Retina (tissue), 1 donor: ENCODE data around the gene ZNF280A.
"Not testable (repeated sequence)": the region's sequence is repeated elsewhere in the genome, so short reads cannot be mapped to it uniquely, and the experiment has no call there.

Source experiments
- DNase-seq: peaks from one replicate; pipeline ENCODE4 v3.0.0-alpha.2; 2016

Gene ZNF280A

DNA sequence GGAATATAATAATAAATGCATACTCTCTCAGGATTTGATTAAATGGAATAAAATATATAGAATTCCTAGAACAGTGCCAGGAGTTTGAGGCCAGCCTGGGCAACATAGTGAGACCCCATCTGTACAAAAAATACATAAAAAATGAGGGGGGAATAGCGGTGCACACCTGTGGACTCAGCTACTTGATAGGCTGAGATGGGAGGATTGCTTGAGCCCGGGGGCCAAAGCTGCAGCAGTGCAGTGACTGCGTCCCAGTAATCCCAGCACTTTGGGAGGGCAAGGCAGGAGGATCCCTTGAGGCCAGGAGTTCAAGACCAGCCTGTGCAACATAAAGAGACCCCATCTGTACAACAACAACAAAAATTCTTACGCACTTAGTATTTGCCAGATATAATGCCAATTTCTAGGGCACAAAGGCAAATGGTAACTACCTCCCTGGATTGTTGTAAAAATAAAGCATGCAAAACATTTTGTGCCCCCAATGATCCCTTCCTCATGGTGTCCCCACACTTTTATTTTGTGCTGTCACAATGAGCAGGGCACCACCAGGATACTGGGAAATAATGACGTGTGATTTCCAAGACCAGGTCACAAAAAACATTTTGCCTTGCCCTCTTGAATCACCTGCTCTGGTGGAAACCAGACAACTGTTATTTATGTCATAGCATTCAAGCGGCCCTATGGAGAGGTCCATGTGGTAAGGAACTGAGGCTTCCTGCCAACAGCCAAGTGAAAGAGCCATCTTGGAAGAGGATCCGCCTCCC is 18.3 kb upstream of the ZNF280A start:
- DNase-seq = no peak

DNA sequence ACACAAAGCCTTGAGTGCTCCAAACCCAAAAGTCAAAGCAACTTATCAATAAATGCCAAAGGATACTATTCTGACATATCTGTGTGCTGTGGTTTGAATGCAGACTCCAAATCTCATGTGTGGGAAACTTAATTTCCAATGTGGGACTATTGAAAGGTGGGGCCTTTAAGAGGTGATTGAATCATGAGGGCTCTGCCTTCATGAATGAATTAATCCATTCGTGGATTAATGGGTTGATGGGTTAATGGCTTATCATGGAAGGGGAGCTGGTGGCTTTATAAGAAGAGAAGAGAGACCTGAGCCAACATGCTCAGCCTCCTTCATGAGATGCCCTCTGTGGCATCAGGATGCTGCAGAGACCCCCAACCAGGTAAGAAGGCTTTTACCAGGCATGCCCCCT is 16.8 kb upstream of the ZNF280A start:
- no peak for DNase-seq

DNA sequence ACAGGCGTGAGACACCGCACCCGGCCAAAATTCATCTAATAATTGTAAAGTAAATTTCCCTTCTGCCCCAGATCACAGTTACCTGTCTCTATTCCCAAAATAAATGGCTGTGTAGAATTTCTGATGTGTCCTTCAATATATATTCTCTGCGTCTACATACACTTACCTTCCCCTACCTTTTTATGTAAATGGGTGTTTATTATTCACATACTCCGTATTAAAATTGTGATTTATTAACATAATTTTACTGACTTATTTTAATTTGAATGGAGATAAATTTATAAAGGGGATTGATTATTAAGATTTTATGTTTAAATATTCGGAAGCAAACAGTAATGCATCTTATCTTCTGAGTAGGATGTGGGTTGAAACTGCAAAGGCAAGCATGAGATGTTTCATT is 16.4 kb upstream of the ZNF280A start:
- DNase-seq = no peak

DNA sequence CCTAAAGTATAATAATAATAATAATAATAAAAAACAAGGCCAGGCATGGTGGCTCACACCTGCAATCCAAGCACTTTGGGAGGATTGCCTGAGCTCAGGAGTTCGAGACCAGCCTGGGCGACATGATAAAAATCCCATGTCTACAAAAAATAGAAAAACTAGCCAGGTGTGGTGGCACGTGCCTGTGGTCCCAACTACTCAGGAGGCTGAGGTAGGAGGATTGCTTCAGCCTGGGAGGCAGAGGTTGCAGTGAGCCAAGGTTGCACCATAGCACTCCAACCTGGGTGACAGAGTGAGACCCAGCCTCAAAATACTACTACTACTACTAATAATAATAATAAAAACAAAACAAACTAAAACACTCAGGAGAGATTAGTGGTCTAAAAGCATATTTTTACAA is 15.6 kb upstream of the ZNF280A start:
- DNase-seq = no peak

DNA sequence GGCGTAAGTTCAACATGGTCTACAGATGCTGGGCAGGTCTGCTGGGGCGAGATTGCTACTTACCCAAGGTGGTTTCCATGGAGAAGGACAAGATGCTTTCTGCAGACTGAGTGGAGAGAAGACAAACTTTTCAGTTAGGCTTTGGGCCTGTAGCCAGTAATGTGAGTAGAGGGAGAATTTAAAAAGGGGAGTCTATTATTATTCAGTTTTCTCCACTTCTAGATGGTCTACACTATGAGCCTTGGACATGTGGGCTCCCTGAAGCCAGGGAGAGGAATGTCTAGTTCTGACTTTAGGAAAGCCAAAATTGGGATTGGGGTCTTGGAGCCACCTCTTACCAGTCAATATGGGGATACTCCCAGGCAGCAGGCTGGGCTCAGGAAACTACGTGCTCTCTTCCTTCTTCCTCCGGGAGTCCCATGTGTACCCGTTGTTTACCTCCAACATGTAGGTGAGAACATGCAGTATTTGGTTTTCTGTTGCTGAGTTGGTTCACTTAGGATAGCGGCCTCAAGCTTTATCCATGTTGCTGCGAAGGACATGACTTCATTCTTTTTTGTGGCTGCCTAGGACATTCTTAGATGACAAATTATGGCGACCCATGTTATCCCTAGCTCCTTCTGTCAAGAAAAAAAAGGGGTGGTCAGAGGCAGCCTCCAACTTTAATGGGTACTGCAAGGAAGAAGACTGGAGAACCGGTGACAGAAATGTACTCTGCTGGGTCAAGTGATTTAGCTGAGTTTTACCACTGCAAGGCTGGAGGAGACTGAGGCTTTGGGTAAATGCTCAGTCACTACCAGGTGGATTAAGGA is 14.7 kb upstream of the ZNF280A start:
- DNase-seq = no peak

DNA sequence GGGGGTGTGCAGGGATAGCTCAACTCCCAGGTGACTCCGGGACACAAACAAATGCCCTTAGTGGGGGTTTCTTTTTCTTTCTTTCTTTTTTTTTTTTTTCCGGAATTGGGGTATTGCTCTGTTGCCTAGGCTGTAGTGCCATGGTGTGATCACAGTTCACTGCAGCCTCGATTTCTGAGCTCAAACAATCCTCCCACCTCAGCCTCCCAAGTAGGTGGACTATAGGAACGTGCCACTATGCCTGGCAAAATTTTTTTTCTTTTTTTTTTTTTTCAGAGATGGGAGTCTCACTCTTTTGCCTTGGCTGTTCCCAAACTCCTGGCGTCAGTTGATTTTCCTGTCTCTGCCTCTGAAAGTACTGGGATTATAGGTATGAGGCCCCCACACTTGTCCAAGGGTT is 13.8 kb upstream of the ZNF280A start:
- no peak for DNase-seq

DNA sequence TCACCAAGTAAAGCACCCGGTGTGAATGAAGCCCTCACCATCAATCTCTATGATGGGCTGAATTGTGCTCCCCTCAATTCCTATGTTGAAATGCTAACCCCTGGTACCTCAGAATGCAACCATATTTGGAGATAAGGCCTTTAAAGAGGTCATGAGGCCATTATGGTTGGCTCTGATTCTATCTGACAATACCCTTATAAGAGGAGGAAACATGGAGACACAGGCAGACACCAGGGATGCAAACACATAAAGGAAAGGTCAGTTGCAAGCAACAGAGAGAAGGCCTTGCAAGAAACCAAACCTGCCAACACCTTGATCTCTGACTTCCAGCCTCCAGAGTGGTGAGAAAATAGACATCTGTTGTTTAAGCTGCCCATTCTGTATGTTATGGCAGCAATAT is 13.3 kb upstream of the ZNF280A start:
- DNase-seq = no peak

DNA sequence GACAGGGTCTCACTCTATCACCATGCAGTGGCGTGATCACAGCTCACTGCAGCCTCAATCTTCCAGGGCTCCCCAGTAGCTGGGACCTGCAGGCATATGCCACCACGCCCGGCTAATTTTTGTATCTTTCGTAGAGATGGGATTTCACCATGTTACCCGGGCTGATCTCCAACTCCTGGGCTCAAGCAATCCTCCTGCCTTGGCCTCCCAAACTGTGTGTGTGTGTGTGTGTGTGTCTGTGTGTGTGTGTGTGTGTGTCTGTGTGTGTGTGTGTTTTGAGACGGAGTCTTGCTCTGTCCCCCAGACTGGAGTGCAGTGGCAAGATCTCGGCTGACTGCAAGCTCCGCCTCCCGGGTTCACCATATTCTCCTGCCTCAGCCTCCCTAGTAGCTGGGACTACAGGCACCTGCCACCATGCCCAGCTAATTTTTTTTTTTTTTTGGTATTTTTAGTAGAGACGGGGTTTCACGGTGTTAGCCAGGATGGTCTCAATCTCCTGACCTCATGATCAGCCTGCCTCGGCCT is 12.5 kb upstream of the ZNF280A start:
- DNase-seq = not testable (repeated sequence)

DNA sequence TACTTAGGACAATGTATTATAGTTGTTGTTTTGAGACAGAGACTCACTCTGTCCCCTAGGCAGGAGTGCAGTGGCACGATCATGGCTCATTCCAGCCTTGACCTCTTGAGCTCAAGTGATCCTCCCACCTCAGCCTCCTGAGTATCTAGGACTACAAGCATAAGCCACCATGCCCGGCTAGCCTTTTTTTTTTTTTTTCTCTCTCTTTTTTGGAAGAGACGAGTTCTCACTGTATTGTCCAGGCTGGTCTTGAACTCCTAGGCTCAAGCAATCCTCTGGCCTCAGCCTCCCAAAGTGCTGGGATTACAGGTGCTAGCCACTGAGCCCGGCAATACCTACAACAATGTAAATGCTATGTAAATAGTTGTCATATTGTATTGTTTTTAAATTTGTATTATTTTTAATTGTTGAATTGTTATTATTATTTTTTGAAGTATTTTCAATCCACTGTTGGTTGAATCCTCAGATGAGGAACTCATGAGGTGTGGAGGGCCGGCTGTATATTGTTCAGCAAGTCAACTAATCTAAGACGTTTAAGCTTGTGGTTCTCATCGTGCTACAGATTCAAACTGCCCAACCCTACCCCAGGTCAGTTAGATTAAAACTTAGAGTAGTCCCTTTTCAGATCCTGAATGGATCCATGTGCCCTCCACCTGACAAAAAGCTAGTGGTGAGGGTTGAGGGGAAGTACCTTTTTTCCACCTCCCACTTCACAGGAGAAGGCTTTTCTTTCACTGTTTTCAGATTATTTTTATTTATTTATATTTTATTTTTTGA is 11.9 kb upstream of the ZNF280A start:
- DNase-seq = no peak

DNA sequence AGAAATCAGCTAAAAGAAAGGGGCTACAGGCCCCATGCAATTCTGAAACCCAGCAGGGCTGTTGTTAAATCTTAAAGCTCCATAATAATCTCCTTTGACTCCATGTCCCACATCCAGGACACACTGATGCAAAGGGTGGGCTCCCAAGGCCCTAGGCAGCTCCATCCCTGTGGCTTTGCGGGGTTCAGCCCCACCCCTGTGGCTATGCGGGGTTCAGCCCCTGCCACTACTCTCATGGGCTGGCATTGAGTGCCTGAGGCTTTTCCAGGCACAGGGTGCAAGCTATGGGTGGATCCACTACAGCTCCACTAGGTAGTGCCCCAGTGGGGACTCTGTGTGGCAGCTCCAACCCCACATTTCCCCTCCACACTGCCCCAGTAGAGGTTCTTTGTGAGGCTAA is 8.7 kb upstream of the ZNF280A start:
- no peak for DNase-seq

DNA sequence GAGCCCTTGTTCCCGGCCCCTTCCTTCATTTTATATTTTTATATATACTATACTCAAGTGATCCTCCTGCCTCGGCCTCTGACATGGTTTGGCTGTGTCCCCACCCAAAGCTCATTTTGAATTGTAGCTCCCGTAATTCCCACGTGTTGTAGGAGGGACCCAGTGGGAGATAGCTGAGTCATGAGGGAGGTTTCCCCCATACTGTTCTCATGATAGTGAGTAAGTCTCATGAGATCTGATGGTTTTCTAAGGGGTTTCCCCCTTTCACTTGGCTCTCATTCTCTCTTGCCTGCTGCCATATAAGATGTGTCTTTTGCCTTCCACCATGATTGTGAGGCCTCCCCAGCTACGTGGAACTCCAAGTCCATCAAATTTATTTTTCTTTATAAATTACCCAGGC is 7.2 kb upstream of the ZNF280A start:
- DNase-seq = no peak

DNA sequence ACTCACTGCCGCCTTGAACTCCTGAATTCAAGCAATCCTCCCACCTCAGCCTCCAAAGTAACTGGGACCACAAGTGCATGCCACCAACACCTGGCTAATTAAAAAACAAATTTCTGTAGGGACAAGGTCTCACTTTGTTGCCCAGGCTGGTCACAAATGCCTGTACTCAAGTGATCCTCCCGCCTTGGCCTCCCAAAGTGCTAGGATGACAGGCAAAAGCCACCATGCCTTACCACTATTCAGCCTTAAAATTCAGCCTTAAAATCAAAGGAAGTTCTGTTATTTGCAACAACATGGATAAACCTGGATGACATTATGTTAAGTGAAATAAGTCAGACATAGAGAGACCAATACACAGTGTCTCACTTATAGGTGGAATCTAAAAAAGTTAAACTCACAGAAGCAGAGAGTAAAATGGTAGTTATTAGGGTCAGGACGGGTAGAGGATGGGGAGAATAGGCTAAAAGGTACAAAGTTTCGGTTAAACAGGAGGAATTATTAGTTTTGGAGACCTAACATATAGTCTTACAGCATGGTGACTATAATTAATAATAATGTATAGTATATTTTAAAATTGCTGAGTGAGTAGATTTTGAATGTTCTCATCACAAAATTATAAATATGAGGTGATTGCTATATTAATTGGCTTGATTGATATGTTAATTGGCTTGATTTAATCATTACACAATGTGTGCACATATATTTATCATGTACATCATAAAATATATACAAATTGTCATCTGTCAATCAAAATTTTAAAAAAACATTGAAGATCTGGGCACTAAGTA is 6.2 kb upstream of the ZNF280A start:
- DNase-seq = no peak

DNA sequence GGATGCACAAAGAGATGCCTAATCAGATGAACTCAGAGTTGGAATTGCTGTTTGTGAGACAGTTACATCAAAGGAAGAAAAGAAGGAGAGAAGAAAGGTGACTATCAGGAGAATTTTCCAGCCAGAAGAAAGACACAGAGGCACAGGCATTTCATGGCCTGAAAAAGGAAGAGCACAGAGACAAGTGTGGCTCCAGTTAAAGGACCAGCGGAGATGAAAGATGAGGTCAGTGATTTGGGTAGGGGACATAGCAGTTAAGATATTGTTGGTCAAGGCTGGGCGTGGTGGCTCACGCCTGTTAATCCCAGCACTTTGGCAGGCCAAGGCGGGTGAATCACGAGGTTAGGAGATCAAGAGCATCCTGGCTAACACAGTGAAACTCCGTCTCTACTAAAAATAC is 3.4 kb upstream of the ZNF280A start:
- DNase-seq = no peak

DNA sequence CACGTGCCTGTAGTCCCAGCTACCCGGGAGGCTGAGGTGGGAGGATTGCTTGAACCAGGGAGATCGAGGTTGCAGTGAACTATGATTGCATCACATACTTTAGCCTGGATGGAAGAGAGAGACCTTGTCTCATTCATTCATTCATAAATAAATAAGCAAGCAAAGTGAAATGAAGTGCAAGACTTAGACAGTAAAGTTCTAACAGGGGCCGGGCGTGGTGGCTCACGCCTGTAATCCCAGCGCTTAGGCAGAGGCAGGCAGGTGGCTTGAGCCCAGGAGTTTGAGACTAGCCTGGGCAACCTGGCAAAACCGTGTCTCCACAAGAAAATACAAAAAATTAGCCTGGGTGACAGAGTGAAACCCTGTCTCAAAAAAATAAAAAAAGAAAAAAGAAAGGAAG is 1.6 kb upstream of the ZNF280A start:
- DNase-seq = no peak

DNA sequence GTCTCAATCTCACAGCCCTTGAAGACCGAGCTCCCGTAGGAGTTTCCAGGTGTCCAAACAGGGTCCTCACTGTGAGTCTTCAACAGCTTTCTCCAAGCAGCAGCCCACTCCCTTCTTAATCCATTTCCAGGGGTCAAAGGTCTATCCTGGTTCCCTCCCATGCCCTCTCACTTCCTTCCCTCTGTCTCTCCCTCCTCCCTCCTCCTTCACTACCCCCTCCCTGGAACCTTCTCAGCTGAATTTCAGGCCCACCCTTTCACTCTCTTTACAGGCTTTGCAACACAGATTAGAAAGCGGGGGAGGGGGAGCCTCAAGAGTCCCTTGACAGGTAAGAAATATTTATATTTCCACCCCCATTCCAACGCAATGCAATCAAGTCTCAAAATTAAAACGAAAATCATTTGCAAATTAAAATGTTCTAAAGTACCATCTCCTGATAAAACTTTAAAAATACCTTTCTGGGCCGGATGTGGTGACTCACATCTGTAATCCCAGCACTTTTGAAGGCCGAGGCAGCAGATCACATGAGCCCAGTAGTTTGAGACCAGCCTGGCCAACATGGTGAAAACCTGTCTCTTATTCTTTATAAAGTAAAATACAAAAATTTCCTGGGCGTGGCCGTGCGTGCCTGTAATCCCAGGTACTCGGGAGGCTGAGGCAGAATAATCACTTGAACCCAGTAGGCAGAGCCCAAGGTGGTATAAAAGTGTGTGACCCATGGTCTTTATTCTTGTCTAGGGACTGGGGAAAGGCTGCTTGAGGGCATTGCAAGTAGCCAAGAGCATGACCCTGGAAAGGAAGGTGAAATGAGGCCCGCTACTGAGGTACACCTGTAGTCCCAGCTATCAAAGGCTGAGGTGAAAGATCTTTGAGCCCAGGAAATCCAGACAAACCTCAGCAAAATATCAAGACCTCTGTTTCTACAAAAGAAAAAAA is 865 bp upstream of the ZNF280A start:
- DNase-seq = no peak

DNA sequence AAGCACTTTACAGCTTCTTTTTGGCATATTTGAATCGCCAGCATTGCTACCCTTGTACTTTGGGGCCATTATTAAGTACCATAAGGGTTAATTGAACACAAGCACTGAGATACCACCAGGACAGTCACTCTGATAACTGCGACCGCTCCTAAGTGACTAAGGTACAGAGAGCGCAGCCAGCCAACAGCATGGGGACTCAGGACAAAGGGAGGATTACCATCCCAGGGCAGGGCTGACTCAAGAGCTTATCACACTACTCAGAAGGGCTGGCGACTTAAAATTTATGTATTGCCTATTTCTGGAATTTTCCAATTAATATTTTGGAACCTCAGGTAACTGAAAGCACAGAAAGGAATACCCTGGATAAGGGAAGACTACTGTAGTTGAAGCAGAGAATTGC is 479 bp downstream of the ZNF280A start:
- DNase-seq = no peak

DNA sequence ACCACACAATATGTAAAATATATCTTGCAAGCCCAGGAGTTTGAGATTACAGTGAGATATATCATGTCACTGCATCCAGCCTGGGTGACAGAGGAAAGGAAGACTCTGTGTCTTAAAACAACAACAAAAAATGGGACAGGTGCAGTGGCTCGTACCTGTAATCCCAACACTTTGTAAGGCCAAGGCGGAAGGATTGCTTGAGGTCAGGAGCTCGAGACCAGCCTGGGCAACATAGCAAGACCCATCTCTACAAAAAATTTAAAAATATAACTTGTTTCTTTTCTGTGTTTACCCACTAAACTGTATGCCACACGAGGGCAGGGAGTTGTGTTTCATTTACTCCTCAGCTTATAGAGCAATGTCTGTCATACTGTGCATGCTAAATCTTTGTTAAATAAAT is 3.1 kb downstream of the ZNF280A start:
- no peak for DNase-seq

DNA sequence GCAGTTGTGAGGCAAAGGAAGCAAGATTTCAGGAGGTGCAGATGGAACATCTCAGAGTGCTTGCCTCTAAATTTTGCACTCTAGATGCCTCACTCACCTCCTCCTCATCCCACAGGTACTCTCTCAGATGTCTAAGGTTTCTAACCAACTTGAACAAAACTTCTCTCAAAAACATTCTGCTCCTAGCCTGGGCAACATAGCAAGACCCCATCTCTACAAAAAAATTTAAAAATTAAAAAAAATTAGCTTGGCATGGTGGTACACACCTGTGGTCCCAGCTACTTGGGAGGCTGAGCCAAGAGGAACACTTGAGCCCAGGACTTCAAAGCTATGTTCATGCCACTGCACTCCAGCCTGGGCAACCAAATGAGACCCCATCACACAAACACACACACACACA is 4.2 kb downstream of the ZNF280A start:
- DNase-seq = no peak

DNA sequence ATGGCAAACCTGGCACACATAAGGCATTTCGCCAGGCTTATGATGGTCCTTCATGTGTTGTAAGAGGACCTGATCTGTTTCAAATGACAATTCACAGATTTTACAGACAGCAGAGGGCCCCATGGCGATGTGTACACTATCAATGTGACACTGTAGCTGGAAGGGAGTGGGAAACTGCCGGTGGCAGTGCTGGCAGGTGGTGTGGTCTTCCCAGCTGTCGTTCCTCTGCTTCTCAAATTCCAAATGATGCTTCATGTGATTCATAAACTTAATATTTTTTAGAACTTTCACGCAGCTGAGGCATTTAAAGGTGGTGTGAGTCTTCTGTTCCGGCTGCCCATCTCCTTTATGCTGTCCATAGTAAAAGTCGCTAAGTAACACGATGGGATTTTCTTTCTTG is 5.6 kb downstream of the ZNF280A start:
- DNase-seq = not testable (repeated sequence)

DNA sequence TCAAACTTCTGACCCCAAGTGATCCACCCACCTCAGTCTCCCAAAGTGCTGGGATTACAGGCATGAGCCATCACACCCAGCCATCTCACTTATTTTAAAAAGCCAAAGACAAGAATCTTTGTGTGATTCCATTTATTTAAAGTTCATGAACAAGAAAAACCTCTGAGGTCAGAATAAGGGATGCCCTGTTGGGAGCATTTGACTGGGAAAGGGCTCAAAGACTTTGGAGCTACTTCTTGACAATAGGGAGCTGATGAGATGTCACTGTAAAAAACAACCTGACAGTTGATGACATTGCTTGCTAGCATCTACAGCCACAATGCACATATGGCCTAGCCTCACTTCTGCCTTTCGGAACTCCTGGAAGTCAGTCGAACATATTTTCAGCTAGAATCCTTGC is 6.5 kb downstream of the ZNF280A start:
- no peak for DNase-seq

DNA sequence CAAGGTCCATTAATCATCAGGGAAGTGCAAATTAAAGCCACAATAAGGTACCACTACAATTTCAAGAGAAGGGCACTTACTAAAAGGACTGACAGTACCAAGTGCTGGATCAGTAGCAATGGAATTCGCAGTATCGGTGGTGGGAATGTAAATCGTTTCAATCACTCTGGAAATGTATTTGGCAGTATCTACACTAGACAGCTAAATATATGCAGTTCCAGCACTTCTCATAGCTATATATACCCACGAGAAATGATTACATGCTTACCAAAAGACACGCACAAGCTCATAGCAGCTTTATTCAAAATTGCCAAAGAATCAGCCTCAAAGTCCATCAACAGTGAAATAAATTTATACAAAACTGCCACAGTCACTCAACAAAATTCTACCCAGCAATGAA is 7.1 kb downstream of the ZNF280A start:
- no peak for DNase-seq
